Measurements from ENCODE around the gene FAM162A. TPM values are rescaled to one million over a fixed set of nuclear protein-coding genes. Genes with fewer than 3 reads are reported as not detected.
A peak's percentile ranks its signal among the peaks of the same experiment; 100 is the strongest.
"Not testable (repeated sequence)": the region's sequence is repeated elsewhere in the genome, so short reads cannot be mapped to it uniquely, and the experiment has no call there.

Gene FAM162A
- total RNA-seq, 2 experiments from 2014 or later = 163 to 181 TPM

- CTCF ChIA-PET = interaction anchor here (0.6 to 3.6 kb wide), 9 partner anchors 9 to 341 kb away, joined by 3 to 22 read pairs (median 4); partner anchors contain the start of genes DTX3L, FAM162A and PARP9
- H3K27ac Mint-ChIP-seq = peak within 1 kb of the TSS; percentile 96
- ATAC-seq = peak; percentile 91
- POLR2A ChIA-PET = interaction anchor here (0.6 to 1.6 kb wide), 10 partner anchors 8 to 680 kb away, joined by 3 to 19 read pairs (median 4); partner anchors contain the start of genes FAM162A and KPNA1
- no peaks in the 10 kb centered on the region for H3K9me3 Mint-ChIP-seq (ENCODE audit: low read depth)
- H3K4me3 Mint-ChIP-seq = peak within 1 kb of the TSS; percentile 96
- peaks cover 42% of the 10 kb centered on the region for H3K36me3 Mint-ChIP-seq (ENCODE audit: low read depth)
- DNase-seq = peak; percentile 99
- peaks cover 46% of the 10 kb centered on the region for H3K4me1 Mint-ChIP-seq
- no peaks in the 10 kb centered on the region for H3K27me3 Mint-ChIP-seq
- intact Hi-C loops (cut with DNase I, micrococcal nuclease) = loop anchor here (1.0 to 10.0 kb wide), 8 partner anchors 12 to 379 kb away; partner anchors contain the start of genes FAM162A (in 2 of the 2), HSPBAP1 (in 2 of the 2), KPNA1 (in 2 of the 2) and PARP14 (in 2 of the 2)
These were observed 32.0 kb downstream of the FAM162A start, which contains the start of gene WDR5B for GRCh38 chr3:122415762-122416654. TSS of gene WDR5B (minus strand) at chr3:122416062. CDS start at chr3:122415528, 534 bp downstream.

- intact Hi-C loops (cut with DNase I, micrococcal nuclease) = loop anchor here (1.0 to 10.0 kb wide), 8 partner anchors 11 to 378 kb away; partner anchors contain the start of genes FAM162A (in 2 of the 2), HSPBAP1 (in 2 of the 2), KPNA1 (in 2 of the 2) and PARP14 (in 2 of the 2)
- Mint-ChIP-seq H3K27ac (peak overlapping the region; percentile 96), H3K9me3 (ENCODE audit: low read depth) (no peaks in the 10 kb centered on the region), H3K27me3 (no peaks in the 10 kb centered on the region), H3K36me3 (ENCODE audit: low read depth) (peaks cover 43% of the 10 kb centered on the region), H3K4me1 (peaks cover 44% of the 10 kb centered on the region), H3K4me3 (peak overlapping the region; percentile 96)
- ChIA-PET CTCF (interaction anchor here (0.6 to 3.6 kb wide), 4 partner anchors 24 to 340 kb away, joined by 3 to 22 read pairs (median 4); no protein-coding TSS in a partner anchor), POLR2A (interaction anchor here (0.7 to 1.6 kb wide), 4 partner anchors 33 to 98 kb away, joined by 4 to 19 read pairs (median 5); partner anchors contain the start of genes FAM162A and KPNA1)
- no peak for ATAC-seq
- no peak for DNase-seq
These were observed 33.0 kb downstream of the FAM162A start for GRCh38 chr3:122416966-122417365.

DNA sequence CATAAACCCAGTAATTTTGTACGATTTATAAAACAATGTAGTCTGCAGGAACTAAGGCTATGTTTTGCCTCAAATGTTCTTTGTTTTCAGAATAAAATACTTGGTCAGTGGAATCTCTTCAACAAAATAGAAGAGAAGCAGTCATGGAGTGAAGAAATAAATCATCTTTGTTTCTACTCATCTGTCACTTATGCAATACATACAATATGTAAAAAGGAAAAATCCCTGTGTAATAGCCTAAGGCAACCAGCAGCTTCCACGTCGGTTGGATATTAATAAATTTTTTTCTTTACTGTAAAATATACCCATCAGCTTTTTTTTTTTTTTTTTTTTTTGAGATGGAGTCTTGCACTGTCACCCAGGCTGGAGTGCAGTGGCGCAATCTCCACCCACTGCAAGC lies 37.1 kb downstream of the FAM162A start:
- Mint-ChIP-seq H3K4me3 (no peak overlapping the region), H3K9me3 (ENCODE audit: low read depth) (no peaks in the 10 kb centered on the region), H3K27ac (no peak overlapping the region), H3K36me3 (ENCODE audit: low read depth) (peaks cover 37% of the 10 kb centered on the region), H3K4me1 (peaks cover 15% of the 10 kb centered on the region), H3K27me3 (no peaks in the 10 kb centered on the region)
- ATAC-seq = no peak
- intact Hi-C loops (cut with DNase I, micrococcal nuclease) = no loop called here
- ChIA-PET CTCF (interaction anchor here (1.2 kb wide), 1 partner anchor 12 kb away, joined by 4 read pairs; no protein-coding TSS in a partner anchor), POLR2A (no interaction called here)
- DNase-seq = no peak

- DNase-seq (no peak), ATAC-seq (no peak)
- H3K4me1 Mint-ChIP-seq = peaks cover 10% of the 10 kb centered on the region
- no peak overlapping the region for H3K27ac Mint-ChIP-seq
- H3K4me3 Mint-ChIP-seq = no peak overlapping the region
- H3K36me3 Mint-ChIP-seq (ENCODE audit: low read depth) = peaks cover 44% of the 10 kb centered on the region
- no peaks in the 10 kb centered on the region for H3K9me3 Mint-ChIP-seq (ENCODE audit: low read depth)
- ChIA-PET CTCF (no interaction called here), POLR2A (no interaction called here)
- no peaks in the 10 kb centered on the region for H3K27me3 Mint-ChIP-seq
- intact Hi-C loops (cut with DNase I, micrococcal nuclease) = no loop called here
These were observed 37.9 kb downstream of the FAM162A start for GRCh38 chr3:122421836-122422235.

GRCh38 chr3:122427857-122428471 lies 44.0 kb downstream of the FAM162A start:
- Mint-ChIP-seq H3K27ac (peak overlapping the region; percentile 70), H3K4me1 (peaks cover 18% of the 10 kb centered on the region)
- POLR2A ChIA-PET = interaction anchor here (0.9 kb wide), 1 partner anchor 241 kb away, joined by 3 read pairs; no protein-coding TSS in a partner anchor

GRCh38 chr3:122430371-122430770 lies 46.4 kb downstream of the FAM162A start:
- Mint-ChIP-seq H3K27ac (no peak overlapping the region), H3K4me3 (no peak overlapping the region), H3K27me3 (no peaks in the 10 kb centered on the region), H3K4me1 (peaks cover 18% of the 10 kb centered on the region), H3K36me3 (ENCODE audit: low read depth) (peaks cover 69% of the 10 kb centered on the region), H3K9me3 (ENCODE audit: low read depth) (peaks cover 2% of the 10 kb centered on the region)
- intact Hi-C loops (cut with DNase I, micrococcal nuclease) = no loop called here
- ChIA-PET CTCF (interaction anchor here (0.6 kb wide), 1 partner anchor 776 kb away, joined by 5 read pairs; no protein-coding TSS in a partner anchor), POLR2A (no interaction called here)
- ATAC-seq (no peak), DNase-seq (no peak)

More at GRCh38 chr3:122427857-122428471, 44.0 kb downstream of the FAM162A start:
- peaks cover 2% of the 10 kb centered on the region for H3K9me3 Mint-ChIP-seq (ENCODE audit: low read depth)
- ATAC-seq (peak; percentile 93), DNase-seq (no peak)
- H3K4me3 Mint-ChIP-seq = no peak overlapping the region
- no peaks in the 10 kb centered on the region for H3K27me3 Mint-ChIP-seq
- intact Hi-C loops (cut with DNase I, micrococcal nuclease) = loop anchor here (1.0 to 5.0 kb wide), 5 partner anchors 12 to 182 kb away; partner anchors contain the start of gene WDR5B (in 1 of the 2)
- CTCF ChIA-PET = interaction anchor here (0.6 to 1.0 kb wide), 2 partner anchors 30 to 212 kb away, joined by 3 read pairs; no protein-coding TSS in a partner anchor
- peaks cover 71% of the 10 kb centered on the region for H3K36me3 Mint-ChIP-seq (ENCODE audit: low read depth)

GRCh38 chr3:122435950-122436349 lies 52.0 kb downstream of the FAM162A start:
- Mint-ChIP-seq H3K36me3 (ENCODE audit: low read depth) (peaks cover 58% of the 10 kb centered on the region), H3K4me1 (no peaks in the 10 kb centered on the region), H3K4me3 (no peak overlapping the region), H3K9me3 (ENCODE audit: low read depth) (peaks cover 3% of the 10 kb centered on the region), H3K27ac (no peak overlapping the region), H3K27me3 (no peaks in the 10 kb centered on the region)
- ChIA-PET POLR2A (no interaction called here), CTCF (no interaction called here)
- DNase-seq (no peak), ATAC-seq (no peak)
- intact Hi-C loops (cut with DNase I, micrococcal nuclease) = no loop called here

DNA sequence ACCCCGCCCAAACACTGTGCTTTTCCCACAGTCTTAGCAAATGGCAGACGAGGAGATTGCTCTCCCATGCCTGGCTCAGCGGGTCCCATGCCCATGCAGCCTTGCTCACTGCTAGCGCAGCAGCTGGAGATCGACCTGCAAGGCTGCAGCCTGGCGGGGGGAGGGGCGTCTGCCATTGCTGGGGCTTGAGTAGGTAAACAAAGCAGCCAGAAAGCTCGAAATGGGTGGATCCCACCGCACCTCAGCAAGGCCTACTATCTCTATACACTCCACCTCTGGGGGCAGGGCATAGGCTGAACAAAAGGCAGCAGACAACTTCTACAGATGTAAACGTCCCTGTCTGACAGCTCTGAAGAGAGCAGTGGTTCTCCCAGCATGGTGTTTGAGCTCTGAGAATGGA lies 59.1 kb downstream of the FAM162A start:
- no peak overlapping the region for H3K27ac Mint-ChIP-seq
- H3K4me1 Mint-ChIP-seq = peaks cover 2% of the 10 kb centered on the region
- H3K4me3 Mint-ChIP-seq = no peak overlapping the region
- H3K9me3 Mint-ChIP-seq (ENCODE audit: low read depth) = peaks cover 8% of the 10 kb centered on the region
- ChIA-PET POLR2A (no interaction called here), CTCF (interaction anchor here (0.6 kb wide), 3 partner anchors 99 to 1671 kb away, joined by 3 to 5 read pairs (median 4); no protein-coding TSS in a partner anchor)
- no peaks in the 10 kb centered on the region for H3K27me3 Mint-ChIP-seq
- intact Hi-C loops (cut with DNase I, micrococcal nuclease) = no loop called here
- DNase-seq = no peak
- H3K36me3 Mint-ChIP-seq (ENCODE audit: low read depth) = peaks cover 72% of the 10 kb centered on the region
- no peak for ATAC-seq

DNA sequence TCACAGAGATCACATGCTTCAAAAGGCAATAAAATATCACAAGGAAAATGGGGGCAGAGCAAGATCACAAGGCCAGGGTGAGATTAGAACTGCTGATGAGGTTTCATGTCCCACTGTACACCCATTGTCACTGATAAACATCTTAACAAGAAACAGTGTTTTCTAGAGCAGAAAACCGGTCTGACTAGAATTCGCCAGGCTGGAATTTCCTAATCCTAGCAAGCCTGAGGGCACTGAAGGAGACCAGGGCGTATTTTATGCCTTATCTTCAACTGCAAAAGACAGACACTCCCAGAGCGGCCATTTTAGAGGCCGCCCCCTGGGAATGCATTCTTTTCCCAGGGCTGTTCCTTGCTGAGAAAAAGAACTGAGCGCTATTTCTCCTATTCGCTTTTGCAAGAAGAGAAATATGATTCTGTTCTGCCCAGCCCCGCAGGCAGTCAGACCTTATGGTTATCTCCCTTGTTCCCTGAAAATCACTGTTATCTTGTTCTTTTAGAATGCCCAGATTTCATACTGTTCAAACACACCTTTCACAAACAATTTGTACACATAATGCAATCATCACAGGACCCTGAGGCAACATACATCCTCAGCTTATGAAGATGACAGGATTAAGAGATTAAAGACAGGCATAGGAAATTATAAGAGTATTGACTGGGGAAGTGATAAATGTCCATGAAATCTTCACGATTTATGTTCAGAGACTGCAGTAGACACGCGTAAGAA lies 59.9 kb downstream of the FAM162A start:
- intact Hi-C loops (cut with DNase I, micrococcal nuclease); POLR2A ChIA-PET; H3K27ac Mint-ChIP-seq; H3K4me3 Mint-ChIP-seq; ATAC-seq; H3K4me1 Mint-ChIP-seq; H3K27me3 Mint-ChIP-seq; DNase-seq: not testable (repeated sequence)
- H3K9me3 Mint-ChIP-seq (ENCODE audit: low read depth) = peaks cover 12% of the 10 kb centered on the region
- H3K36me3 Mint-ChIP-seq (ENCODE audit: low read depth) = peaks cover 77% of the 10 kb centered on the region
- CTCF ChIA-PET = interaction anchor here (0.6 kb wide), 1 partner anchor 1671 kb away, joined by 4 read pairs; no protein-coding TSS in a partner anchor

DNA sequence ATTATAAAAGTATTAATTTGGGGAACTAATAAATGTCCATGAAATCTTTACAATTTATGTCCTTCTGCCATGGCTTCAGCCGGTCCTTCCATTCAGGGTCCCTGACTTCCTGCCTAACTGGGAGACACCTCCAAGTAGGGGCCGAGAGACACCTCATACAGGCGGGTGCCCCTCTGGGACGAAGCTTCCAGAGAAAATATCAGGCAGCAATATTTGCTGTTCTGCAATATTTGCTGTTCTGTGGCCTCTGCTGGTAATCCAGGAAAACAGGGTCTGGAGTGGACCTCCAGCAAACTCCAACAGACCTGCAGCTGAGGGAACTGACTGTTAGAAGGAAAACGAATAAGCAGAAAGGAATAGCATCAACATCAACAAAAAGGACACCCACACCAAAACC lies 60.5 kb downstream of the FAM162A start:
- ATAC-seq; H3K4me1 Mint-ChIP-seq; H3K27ac Mint-ChIP-seq; POLR2A ChIA-PET; intact Hi-C loops (cut with DNase I, micrococcal nuclease); H3K27me3 Mint-ChIP-seq; DNase-seq; H3K4me3 Mint-ChIP-seq: not testable (repeated sequence)
- Mint-ChIP-seq H3K36me3 (ENCODE audit: low read depth) (peaks cover 81% of the 10 kb centered on the region), H3K9me3 (ENCODE audit: low read depth) (peaks cover 12% of the 10 kb centered on the region)
- CTCF ChIA-PET = interaction anchor here (1.2 kb wide), 1 partner anchor 11 kb away, joined by 3 read pairs; no protein-coding TSS in a partner anchor

All from activated CD4-positive, alpha-beta T cell treated with anti-CD3 and anti-CD28 coated beads for 36 hours (primary cell).